Upper lobe of left lung (tissue), 6 donors: ENCODE results near the gene AXIN2. TPM values are rescaled to one million over a fixed set of nuclear protein-coding genes. Genes with fewer than 3 reads are reported as not detected.
A peak's percentile ranks its signal among the peaks of the same experiment; 100 is the strongest.
"Not testable (repeated sequence)": the region's sequence is repeated elsewhere in the genome, so short reads cannot be mapped to it uniquely, and the experiment has no call there.

Experiments used
- ATAC-seq, 2 donors: fragments of 200-7000 bp; cut with Tn5 transposase; one replicate each; pipeline ENCODE4 v1.9.1; 2022; ENCODE audit warnings: mild to moderate bottlenecking in 2 of 2, moderate library complexity in 2 of 2; ENCODE audit not compliant: low FRiP score in 2 of 2
- DNase-seq, 2 donors: peaks; one replicate each; pipeline ENCODE4 v3.0.0-alpha.2; 2019 to 2020
- H3K27ac ChIP-seq, 4 donors: fragments of 200-600 bp; sonication (generic); one replicate each; pipeline ENCODE4 v1.5.1; 2016 to 2019
- H3K27me3 ChIP-seq, 4 donors: fragments of 200-600 bp; sonication (generic); one replicate each; pipeline ENCODE4 v1.5.1; 2017 to 2019
- H3K36me3 ChIP-seq, 4 donors: fragments of 200-600 bp; sonication (generic); one replicate each; pipeline ENCODE4 v1.5.1; 2016 to 2019
- H3K4me1 ChIP-seq, 4 donors: fragments of 200-600 bp; sonication (generic); one replicate each; pipeline ENCODE4 v1.5.1; 2018 to 2019
- H3K4me3 ChIP-seq, 4 donors: fragments of 200-600 bp; sonication (generic); one replicate each; pipeline ENCODE4 v1.5.1; 2017 to 2019; ENCODE audit warnings: mild to moderate bottlenecking in 2 of 4, moderate library complexity in 1 of 4
- H3K9me3 ChIP-seq, 4 donors: fragments of 200-600 bp; sonication (generic); one replicate each; pipeline ENCODE4 v1.5.1; 2018 to 2019
- EP300 ChIP-seq, 4 donors: sonication (generic); formaldehyde crosslinking; IDR thresholded peaks; one replicate each; pipeline ENCODE4 v1.5.1; 2017; ENCODE audit warnings: antibody characterized with exemption in 4 of 4, control low read depth in 2 of 4
- POLR2A ChIP-seq, 4 donors: fragments of 450-650 bp; IDR thresholded peaks; one replicate each; pipeline ENCODE4 v1.5.1; 2016 to 2017; ENCODE audit warnings: antibody characterized with exemption in 4 of 4, mild to moderate bottlenecking in 2 of 4
- POLR2AphosphoS5 ChIP-seq, 2 donors: sonication (generic); formaldehyde crosslinking; IDR thresholded peaks; one replicate each; pipeline ENCODE4 v1.5.1; 2017; ENCODE audit warnings: antibody characterized with exemption in 2 of 2
- WGBS, 2 donors: methylation state at CpG; one replicate each; pipeline ENCODE4 v1.1.5; 2017 to 2018; 5-methylcytosine and 5-hydroxymethylcytosine counted together
- total RNA-seq, 6 donors: library from RNA; depleted of rRNA in 4 of 6; stranded (reverse); fragments of >200 nt in 4 of 6; gene quantifications; one replicate each; pipeline versions ENCODE4 v1.1.0 to v1.2.1, GENCODE V29; 2016 to 2021
- TF ChIP-seq, protein P1 (sequence below), 6 experiments: fragments of 450-650 bp in 4 of 6; fragments of 200-600 bp in 2 of 6; sonication (generic) in 2 of 6; IDR thresholded peaks; one replicate each; pipeline ENCODE4 v1.5.1; 2016 to 2019; ENCODE audit warnings: antibody characterized with exemption in 6 of 6
- donor health status: DM: no; HTN: no; CAD: no; lungs with moderate emphysema.
- donor health status: DM: no; HTN: yes; CAD: no; lungs with severe emphysema.

Gene AXIN2
- total RNA-seq, 6 donors from 2014 or later: 48.0 to 135 (median 68.9) TPM

DNA sequence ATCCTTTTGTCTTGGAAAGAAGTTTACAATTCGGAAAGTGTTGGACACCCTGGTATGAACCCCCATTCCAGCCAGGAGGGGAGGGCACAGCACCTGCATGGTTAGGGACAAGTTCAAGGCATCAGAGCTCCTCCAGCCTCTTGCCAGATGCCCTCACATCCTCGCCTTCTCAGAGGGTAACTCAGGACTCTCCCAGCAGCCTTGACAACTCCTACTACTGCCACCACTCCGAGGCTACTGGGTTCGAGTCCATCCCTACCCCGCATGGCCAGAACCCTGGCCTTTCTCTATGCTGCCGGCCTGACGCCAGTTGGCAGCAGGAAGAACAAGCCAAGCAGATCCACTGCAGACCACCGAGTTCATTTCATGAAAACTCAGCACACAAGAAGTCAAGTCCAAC, 34.1 kb downstream of the AXIN2 start:
- H3K27me3 ChIP-seq: no peaks in the 10 kb centered on the region
- DNase-seq (no peak), ATAC-seq (no peak)
- TF ChIP-seq POLR2AphosphoS5 (IDR thresholded peaks at IDR 0.05): no peak
- TF ChIP-seq, protein P1, sequence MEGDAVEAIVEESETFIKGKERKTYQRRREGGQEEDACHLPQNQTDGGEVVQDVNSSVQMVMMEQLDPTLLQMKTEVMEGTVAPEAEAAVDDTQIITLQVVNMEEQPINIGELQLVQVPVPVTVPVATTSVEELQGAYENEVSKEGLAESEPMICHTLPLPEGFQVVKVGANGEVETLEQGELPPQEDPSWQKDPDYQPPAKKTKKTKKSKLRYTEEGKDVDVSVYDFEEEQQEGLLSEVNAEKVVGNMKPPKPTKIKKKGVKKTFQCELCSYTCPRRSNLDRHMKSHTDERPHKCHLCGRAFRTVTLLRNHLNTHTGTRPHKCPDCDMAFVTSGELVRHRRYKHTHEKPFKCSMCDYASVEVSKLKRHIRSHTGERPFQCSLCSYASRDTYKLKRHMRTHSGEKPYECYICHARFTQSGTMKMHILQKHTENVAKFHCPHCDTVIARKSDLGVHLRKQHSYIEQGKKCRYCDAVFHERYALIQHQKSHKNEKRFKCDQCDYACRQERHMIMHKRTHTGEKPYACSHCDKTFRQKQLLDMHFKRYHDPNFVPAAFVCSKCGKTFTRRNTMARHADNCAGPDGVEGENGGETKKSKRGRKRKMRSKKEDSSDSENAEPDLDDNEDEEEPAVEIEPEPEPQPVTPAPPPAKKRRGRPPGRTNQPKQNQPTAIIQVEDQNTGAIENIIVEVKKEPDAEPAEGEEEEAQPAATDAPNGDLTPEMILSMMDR (IDR thresholded peaks at IDR 0.05): no peak
- no peak for TF ChIP-seq POLR2A (IDR thresholded peaks at IDR 0.05)
- no peak for TF ChIP-seq EP300 (IDR thresholded peaks at IDR 0.05)
- H3K4me1 ChIP-seq: peaks cover 17 to 31% (median 27%) of the 10 kb centered on the region in 4 donors
- no peak overlapping the region for H3K4me3 ChIP-seq
- H3K9me3 ChIP-seq: no peaks in the 10 kb centered on the region
- WGBS, 2 donors: 92 to 93% methylated on average over 8 of the region's 8 CpGs
- H3K36me3 ChIP-seq: peaks cover 0 to 36% (median 11%) of the 10 kb centered on the region in 4 donors
- peak overlapping the region in 3 of 4 donors; percentile 1 to 19 (median 14) for H3K27ac ChIP-seq

DNA sequence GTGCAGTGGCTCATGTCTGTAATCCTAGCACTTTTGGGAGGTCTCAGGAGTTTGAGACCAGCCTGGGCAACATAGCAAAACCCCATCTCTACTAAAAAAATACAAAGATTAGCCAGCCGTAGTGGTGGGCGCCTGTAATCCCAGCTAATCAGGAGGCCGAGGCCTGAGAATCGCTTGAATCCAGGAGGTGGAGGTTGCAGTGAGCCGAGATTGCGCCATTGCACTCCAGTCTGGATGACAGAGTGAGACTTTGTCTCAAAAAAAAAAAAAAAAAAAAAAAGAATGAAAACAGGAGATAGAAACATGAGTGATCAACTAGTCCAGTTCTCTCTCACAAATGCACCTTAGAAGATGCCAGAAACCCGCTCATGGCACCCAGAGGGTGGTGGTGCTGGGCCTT, 34.6 kb downstream of the AXIN2 start:
- H3K36me3 ChIP-seq: peaks cover 0 to 34% (median 10%) of the 10 kb centered on the region in 4 donors
- not testable (repeated sequence) for H3K9me3 ChIP-seq, ATAC-seq, H3K4me3 ChIP-seq, DNase-seq, H3K27me3 ChIP-seq
- WGBS, 2 donors: 94 to 97% methylated on average over 7 of the region's 7 CpGs
- peak overlapping the region in 1 of 4 donors; percentile 19 for H3K27ac ChIP-seq
- peaks cover 14 to 26% (median 22%) of the 10 kb centered on the region in 4 donors for H3K4me1 ChIP-seq

DNA sequence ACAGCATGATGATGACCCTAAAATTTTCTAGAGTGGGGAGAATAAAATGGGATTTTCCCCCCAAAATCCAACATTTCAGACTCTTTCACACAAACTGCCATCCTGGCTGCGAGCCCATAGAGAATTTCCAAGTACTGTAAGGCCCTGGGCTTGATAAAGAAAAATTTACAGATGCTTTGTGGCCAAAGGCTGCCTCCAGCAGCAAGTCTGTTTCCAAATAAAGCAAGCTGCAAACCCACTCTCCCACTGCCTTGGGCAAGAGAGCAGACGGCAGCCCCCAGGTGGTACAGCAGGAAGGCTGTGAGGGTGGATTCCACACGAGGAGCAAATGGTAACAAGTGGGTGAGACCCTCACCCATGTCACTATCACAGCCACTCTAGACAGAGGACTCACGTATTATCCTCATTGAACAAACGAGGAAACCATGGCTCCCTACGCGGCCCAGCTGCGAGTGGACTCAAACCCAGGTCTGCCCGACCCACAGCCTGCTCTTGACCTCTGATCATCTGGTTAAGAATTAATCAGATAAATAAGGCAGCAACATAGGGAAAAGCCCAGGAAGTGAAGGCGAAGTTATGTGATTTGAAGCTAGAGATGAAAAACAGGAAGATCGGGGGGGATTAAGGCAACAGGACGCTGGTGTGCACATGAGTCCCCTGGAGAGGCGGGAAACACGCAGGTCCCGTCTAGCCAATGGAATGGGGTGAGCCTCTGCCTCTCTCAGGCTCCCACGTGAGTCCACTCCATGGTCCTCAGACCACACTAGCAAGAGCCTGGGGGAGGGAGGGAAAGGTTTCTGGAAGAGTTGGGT, 37.4 kb downstream of the AXIN2 start:
- whole genome bisulfite sequencing, 2 donors: 64 to 69% methylated on average over 15 to 16 of the region's 16 CpGs
- no peaks in the 10 kb centered on the region for H3K9me3 ChIP-seq
- TF ChIP-seq, protein P1 (IDR thresholded peaks at IDR 0.05): no peak
- no peak for TF ChIP-seq POLR2AphosphoS5 (IDR thresholded peaks at IDR 0.05)
- TF ChIP-seq POLR2A (IDR thresholded peaks at IDR 0.05): no peak
- TF ChIP-seq EP300 (IDR thresholded peaks at IDR 0.05): no peak
- H3K4me3 ChIP-seq: no peak overlapping the region
- peaks cover 0 to 15% (median 2%) of the 10 kb centered on the region in 4 donors for H3K36me3 ChIP-seq
- DNase-seq (peak in 1 of 2 donors; percentile 70), ATAC-seq (peak in 1 of 2 donors; percentile 58)
- H3K27me3 ChIP-seq: no peaks in the 10 kb centered on the region
- peaks cover 3 to 12% (median 8%) of the 10 kb centered on the region in 4 donors for H3K4me1 ChIP-seq
- peak overlapping the region in 2 of 4 donors; percentile 40 to 52 for H3K27ac ChIP-seq

DNA sequence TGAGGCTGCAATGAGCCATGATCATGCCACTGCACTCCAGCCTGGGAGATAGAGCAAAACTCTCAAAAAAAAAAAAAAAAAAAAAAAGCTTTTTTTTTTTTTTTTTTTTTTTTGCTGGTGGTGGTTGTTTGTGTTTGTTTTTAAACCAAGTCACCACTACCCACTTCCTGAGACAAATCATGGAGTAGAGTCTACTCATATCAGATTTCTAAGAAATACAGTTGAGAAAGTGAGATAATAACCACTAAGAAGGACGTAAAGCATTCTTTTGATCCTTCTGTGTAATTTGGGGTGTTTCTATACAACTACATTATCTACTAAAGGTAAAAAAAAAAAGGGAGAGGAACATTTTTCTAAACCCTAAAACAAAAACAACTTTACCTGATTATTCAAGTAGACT, 38.0 kb downstream of the AXIN2 start:
- ATAC-seq: no peak
- Histone ChIP-seq H3K36me3 (peaks cover 0 to 9% (median 0%) of the 10 kb centered on the region in 4 donors), H3K27ac (no peak overlapping the region)

DNA sequence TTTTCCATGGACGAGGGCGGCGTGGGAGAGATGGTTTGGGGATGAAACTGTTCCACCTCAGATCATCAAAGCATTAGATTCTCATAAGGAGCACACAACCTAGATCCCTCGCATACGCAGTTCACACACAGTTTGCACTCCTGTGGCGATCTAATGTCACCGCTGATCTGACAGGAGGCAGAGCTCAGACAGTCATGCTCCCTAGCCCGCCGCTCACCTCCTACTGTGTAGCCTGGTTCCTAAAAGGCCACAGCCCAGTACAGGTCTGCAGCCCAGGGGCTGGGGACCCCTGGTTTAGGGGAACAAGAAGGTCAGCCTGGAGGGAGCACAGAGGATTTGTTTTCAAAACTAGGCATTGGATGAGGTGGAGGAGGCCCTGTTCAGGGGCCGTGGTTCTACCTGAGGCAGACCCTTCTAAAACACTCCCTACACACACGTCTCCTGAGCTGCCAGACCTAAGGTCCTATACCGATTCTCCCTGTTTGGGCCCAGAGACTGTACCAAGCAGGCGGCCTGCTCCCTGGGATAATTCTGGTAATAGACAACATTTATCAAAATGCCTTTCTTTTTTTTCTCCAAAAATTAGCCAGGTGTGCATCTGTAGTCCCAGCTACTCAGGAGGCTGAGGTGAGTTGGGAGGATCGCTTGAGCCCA, 38.6 kb downstream of the AXIN2 start:
- Histone ChIP-seq H3K4me1 (peaks cover 3 to 12% (median 8%) of the 10 kb centered on the region in 4 donors), H3K9me3 (no peaks in the 10 kb centered on the region), H3K27ac (no peak overlapping the region), H3K4me3 (no peak overlapping the region), H3K36me3 (peaks cover 0 to 3% (median 0%) of the 10 kb centered on the region in 4 donors), H3K27me3 (no peaks in the 10 kb centered on the region)
- ATAC-seq (no peak), DNase-seq (no peak)
- 92 to 99% methylated on average over 13 to 14 of the region's 14 CpGs for WGBS, 2 donors
- no peak for TF ChIP-seq EP300 (IDR thresholded peaks at IDR 0.05)
- TF ChIP-seq, protein P1 (IDR thresholded peaks at IDR 0.05): no peak
- no peak for TF ChIP-seq POLR2AphosphoS5 (IDR thresholded peaks at IDR 0.05)
- TF ChIP-seq POLR2A (IDR thresholded peaks at IDR 0.05): no peak

More for the DNA sequence above, 38.0 kb downstream of the AXIN2 start:
- DNase-seq: no peak
- Histone ChIP-seq H3K4me1 (peaks cover 3 to 12% (median 8%) of the 10 kb centered on the region in 4 donors), H3K4me3 (no peak overlapping the region), H3K9me3 (no peaks in the 10 kb centered on the region), H3K27me3 (no peaks in the 10 kb centered on the region)
- 76 to 77% methylated on average over 1 of the region's 1 CpG for WGBS, 2 donors
- TF ChIP-seq POLR2AphosphoS5 (IDR thresholded peaks at IDR 0.05) (no peak), EP300 (IDR thresholded peaks at IDR 0.05) (no peak), POLR2A (IDR thresholded peaks at IDR 0.05) (no peak)
- TF ChIP-seq, protein P1 (IDR thresholded peaks at IDR 0.05): no peak
